LNCAP (cell line): ENCODE measurements around the gene MEGF11.

Source experiments
- TF ChIP-seq, protein P1 (sequence below): fragments of 450-650 bp; IDR thresholded peaks from 2 replicates; pipeline ENCODE4 v1.5.1; 2017; ENCODE audit warnings: mild to moderate bottlenecking

MEGF11 gene

DNA sequence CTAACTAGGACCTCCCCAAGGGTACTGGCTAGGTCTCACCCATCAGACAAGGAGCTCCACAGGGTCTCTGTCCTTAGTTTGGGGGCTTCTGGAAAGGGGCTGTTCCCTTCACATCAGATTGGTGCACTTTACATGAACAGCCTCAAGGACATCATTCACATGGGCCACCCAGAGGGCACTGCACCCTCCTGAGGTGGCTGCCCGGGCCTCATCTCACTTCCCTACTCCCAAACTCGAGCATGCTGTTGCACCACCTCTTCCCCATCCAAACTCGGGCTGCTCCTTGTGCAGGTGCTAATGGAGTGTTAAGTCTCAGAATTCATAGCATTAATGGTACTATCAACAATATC lies 336.2 kb downstream of the MEGF11 start:
- TF ChIP-seq, protein P1, sequence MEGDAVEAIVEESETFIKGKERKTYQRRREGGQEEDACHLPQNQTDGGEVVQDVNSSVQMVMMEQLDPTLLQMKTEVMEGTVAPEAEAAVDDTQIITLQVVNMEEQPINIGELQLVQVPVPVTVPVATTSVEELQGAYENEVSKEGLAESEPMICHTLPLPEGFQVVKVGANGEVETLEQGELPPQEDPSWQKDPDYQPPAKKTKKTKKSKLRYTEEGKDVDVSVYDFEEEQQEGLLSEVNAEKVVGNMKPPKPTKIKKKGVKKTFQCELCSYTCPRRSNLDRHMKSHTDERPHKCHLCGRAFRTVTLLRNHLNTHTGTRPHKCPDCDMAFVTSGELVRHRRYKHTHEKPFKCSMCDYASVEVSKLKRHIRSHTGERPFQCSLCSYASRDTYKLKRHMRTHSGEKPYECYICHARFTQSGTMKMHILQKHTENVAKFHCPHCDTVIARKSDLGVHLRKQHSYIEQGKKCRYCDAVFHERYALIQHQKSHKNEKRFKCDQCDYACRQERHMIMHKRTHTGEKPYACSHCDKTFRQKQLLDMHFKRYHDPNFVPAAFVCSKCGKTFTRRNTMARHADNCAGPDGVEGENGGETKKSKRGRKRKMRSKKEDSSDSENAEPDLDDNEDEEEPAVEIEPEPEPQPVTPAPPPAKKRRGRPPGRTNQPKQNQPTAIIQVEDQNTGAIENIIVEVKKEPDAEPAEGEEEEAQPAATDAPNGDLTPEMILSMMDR, result no peak

DNA sequence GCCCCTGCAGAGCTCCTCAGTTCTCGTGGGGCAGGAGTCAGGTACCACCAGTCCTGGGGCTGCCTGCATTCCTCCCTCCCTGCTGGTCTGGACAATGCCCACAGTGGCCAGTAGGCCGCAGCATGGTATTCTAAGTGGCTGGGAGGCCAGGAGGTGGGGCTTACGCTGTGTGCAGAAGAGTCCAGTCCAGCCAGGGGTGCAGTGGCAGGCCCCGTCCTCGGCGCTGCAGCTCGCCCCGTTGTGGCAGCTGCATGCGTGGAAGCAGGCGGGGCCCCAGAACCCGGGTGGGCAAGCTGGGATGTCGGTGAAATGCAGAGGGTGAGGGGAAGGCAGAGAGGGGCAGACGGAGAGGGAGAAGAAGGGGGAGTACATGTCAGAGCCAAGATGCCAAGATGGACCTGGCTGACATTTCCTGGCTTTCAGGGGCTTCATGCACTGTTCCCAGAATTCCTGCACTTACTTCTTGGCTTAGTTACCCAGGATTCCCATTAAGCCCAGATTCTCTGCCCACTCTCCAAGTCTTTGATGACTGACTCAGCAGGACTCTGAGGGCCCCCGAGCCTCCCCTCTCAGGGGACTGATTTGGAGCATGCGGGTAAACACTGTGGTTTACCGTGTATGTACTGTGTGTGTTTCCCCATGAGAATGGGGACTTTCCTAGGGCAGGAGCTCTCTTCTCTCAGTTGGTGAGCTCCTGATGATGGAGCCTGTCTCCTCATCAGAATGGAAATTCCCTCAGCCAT lies 336.7 kb downstream of the MEGF11 start:
- TF ChIP-seq, protein P1, result peak; percentile 60

DNA sequence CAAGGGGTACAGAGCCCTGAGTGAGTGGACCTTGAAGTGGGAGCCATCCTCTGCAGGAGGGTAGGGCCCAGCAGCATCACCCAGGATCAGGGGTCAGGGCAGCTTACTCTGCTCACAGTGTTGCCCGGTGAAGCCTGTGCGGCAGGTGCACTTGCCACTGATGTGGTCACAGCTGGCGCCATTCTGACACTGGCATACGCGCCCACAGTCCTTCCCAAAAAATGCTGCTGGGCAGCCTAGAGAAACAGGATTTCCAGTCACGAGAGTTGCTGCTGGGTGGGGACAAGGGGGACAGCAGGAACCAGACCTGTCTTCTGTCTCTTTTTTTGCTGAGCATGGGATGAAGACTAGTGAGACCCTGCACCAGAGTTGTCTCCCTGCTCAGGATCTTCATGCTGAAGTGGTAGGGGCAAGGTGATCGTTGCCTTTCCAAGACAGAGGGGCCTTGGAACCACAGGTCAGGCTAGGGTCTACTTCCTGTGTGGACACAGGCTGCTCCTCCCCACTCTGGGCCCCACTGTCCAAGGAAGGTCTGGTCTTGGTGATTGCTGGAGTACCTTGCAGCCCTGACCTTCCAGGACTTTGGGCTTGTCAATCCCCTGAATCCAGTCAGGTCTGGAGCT lies 337.4 kb downstream of the MEGF11 start:
- TF ChIP-seq, protein P1, result no peak

DNA sequence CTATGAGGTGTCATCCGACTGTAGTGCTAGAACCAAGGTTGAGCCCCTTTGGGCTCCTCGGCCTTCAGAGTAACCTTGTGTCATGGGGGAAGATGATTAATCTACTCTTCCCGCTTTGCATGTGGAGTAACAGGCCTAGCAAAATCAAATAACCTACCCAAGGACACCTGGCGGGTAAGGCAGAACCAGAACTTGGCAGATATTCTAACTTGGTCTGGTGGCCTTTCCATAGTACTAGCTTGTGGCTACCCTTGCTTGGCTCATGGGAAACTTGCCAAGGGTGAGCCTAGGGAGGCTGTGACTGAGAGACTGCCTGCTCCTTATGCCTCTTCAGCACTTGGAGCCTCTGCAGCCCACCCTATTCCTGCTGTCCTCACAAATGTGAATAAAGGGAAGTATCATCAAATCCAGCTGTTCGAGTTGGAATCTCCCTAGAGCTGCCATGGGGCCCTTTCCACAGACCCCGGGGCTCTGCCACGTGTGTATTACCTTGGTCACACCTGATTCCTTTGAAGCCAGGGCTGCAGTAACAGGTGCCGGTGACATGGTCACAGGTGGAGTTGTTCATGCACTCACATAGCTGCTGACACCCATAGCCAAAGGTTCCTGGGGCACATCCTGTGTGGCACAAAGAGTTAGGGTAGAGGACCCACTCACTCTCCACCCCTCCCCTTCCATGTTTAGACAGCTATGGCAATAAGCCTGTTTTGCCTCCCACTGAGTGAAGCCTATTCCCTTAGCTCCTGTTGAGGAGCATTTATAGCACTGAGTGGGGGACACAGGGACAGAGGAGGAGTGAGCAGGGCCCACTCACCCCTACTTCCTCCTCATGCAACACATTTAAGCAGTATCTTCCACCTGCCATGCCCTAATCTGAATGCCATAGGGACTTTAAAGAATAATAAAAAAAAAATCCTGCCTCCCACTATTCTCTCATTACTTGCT lies 338.3 kb downstream of the MEGF11 start:
- TF ChIP-seq, protein P1, result no peak

DNA sequence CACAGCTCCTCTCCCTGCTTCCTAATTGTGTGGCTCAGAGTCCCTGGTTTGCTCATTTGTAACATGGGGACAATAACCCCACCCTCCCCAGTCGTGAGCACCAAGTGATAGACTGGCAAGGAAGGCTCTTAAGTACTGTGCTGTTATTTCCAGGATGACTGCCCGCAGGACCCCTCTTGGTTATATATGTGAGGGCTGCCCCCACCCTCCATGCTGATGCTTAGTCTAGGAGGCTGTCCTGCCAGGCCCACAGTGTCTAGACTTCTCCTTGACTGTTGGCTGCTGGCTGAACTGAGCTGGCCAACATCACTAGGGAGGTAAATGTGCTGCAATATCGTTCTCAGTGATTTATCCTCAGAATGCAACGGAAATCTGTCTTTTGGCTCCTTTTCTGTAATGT lies 339.2 kb downstream of the MEGF11 start:
- TF ChIP-seq, protein P1, result no peak

DNA sequence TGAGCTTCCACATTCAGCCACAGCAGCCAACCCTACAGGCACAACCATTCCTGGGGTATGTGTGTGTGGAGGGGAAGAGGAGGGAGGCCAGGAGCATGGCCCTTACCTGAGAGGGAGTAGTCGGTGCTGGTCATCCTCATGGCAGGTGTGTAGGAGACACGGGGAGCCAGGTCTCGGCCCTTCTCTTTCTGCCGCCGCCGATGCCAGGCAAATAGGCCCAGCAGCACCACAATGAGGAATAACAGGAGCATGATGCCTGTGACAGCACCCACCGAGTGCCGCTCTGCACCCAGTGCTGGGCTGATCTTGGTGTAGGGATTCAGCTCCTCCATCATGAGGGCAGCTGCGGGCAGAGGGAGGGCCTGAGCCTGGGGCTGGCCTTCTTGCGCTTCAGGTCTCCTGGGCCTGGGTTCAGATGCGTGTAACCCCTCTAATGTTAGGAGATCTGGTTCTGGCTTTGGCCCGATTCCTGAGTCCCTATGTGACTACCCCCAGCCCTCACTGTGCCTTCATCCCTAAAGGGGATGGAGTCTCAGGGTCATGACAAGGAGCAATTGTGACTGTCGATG lies 339.8 kb downstream of the MEGF11 start:
- TF ChIP-seq, protein P1, result no peak

DNA sequence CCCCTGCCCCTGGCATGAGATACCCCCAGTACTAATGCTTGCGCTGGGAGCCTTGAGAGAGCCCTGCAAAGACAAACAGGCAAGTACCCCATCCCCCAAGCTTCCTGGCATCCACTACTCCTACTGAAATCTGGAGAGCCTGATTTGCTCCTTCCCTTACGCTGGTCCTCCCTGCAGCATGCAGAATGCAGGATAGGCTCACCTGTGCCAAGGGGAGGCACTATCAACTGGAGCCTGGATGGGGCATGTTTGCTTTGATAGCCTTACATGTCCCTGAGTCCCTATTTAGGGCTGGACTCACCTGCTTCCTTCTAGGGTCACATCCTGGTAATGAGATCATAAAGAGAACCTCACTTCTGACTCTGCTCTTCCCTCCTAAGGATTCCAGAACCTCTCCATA lies 341.3 kb downstream of the MEGF11 start:
- TF ChIP-seq, protein P1, result no peak
